Measurements from ENCODE around the gene TBC1D4. TPM values are rescaled to one million over a fixed set of nuclear protein-coding genes. Genes with fewer than 3 reads are reported as not detected.

Gene TBC1D4
- total and polyA plus RNA-seq, 12 donors = 41.6 to 324 (median 191) TPM

DNA sequence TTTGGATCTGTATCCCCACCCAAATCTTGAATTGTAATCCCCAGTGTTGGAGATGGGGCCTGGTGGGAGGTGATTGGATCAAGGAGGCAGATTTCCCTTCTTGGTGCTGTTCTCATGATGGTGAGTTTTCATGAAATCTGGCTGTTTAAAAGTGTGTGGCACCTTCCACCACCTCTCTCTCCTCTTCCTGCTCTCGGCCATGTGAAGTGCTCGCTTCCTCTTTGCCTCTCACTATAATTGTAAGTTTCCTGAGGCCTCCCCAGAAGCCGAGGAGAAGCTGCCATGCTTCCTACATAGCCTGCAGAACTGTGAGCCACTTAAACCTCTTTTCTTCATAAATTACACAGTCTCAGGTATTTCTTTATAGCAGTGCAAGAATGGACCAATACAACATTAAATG lies 40.0 kb upstream of the TBC1D4 start:
- WGBS, 4 donors = 78 to 95% (median 83%) methylated on average over 3 of the region's 3 CpGs
- no peak for TF ChIP-seq POLR2A (IDR thresholded peaks at IDR 0.05)
- TF ChIP-seq, protein P1, sequence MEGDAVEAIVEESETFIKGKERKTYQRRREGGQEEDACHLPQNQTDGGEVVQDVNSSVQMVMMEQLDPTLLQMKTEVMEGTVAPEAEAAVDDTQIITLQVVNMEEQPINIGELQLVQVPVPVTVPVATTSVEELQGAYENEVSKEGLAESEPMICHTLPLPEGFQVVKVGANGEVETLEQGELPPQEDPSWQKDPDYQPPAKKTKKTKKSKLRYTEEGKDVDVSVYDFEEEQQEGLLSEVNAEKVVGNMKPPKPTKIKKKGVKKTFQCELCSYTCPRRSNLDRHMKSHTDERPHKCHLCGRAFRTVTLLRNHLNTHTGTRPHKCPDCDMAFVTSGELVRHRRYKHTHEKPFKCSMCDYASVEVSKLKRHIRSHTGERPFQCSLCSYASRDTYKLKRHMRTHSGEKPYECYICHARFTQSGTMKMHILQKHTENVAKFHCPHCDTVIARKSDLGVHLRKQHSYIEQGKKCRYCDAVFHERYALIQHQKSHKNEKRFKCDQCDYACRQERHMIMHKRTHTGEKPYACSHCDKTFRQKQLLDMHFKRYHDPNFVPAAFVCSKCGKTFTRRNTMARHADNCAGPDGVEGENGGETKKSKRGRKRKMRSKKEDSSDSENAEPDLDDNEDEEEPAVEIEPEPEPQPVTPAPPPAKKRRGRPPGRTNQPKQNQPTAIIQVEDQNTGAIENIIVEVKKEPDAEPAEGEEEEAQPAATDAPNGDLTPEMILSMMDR (IDR thresholded peaks at IDR 0.05) = no peak
- intact Hi-C loops (cut with DNase I) = no loop called here
- H3K27me3 ChIP-seq = no peaks in the 10 kb centered on the region
- H3K9me3 ChIP-seq (replicated peaks in 1 of 3) = no peaks in the 10 kb centered on the region
- H3K4me3 ChIP-seq = no peak overlapping the region
- no peak overlapping the region for H3K27ac ChIP-seq
- DNase-seq = no peak
- H3K4me1 ChIP-seq (replicated peaks in 1 of 2) = no peaks in the 10 kb centered on the region
- H3K36me3 ChIP-seq (replicated peaks in 1 of 2) = no peaks in the 10 kb centered on the region

DNA sequence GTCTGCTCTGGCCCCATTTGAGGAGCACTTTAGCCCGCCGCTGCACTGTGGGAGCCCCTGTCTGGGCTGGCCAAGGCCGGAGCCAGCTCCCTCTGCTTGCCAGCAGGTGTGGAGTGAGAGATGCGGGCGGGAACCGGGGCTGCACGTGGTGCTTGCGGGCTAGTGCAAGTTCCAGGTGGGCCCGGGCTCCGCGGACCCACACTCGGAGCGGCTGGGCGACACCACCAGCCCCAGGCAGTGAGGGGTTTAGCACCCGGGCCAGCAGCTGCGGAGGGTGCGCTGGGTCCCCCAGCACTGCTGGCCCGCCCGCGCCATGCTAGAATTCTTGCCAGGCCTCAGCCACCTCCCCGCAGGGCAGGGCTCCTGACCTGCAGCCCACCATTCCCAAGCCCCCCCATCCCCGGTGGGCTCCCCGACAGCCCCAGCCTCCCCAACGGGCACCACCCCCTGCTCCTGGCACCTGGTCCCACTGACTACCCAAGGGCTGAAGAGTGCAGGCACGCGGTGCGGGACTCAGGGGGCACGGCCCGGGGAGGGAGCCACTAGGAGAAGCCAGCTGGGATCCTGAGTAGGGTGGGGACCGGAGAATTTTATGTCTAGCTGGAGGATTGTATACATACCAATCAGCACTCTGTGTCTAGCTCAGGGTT lies 36.6 kb upstream of the TBC1D4 start:
- Histone ChIP-seq H3K4me3 (no peak overlapping the region), H3K36me3 (replicated peaks in 1 of 2) (no peaks in the 10 kb centered on the region), H3K27ac (no peak overlapping the region), H3K27me3 (no peaks in the 10 kb centered on the region), H3K9me3 (replicated peaks in 1 of 3) (no peaks in the 10 kb centered on the region), H3K4me1 (replicated peaks in 1 of 2) (no peaks in the 10 kb centered on the region)
- intact Hi-C loops (cut with DNase I) = no loop called here
- DNase-seq = no peak
- WGBS, 4 donors = 86 to 98% (median 96%) methylated on average over 6 to 30 of the region's 30 CpGs
- TF ChIP-seq, protein P1 (IDR thresholded peaks at IDR 0.05) = no peak
- no peak for TF ChIP-seq POLR2A (IDR thresholded peaks at IDR 0.05)

DNA sequence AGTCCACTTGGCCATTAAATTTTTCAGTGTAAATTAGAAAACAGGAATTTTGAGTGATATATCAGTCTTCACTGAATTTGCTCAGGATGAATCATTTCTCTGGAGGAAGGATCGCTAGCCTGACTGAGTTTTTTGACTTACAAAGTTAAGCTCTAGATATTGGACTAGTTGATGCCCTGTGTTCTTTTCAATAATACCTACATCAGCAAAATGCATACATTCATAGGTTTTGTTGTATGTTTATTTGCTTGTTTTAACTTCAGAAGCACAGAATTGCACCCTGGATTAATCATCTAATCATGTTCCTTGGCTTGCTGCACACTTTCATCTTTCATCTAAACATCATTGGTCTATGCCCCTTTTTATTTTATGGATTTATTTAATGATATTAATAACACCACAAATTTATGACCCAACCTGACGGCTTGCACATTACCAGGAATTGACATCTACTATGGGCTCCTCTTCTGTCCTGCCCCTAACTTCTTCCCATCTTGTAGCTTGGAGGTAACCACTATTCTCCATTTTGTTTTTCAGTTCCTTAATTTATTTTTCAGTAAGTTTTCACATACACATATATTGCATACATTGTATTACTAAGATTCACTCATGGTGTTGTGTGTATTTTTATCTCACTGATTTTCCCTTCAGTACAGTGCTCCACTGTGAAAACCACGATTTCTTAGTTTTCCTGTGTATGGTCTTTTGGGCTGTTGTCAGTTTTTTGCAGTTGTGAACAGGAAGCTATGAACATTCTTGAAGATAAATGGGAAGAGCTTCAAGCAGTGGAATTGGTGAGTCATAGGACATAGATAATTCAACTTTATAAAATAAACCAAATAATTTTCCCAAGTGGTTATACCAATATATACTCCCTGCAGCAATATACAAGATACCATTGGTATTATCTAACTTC lies 32.4 kb upstream of the TBC1D4 start:
- Histone ChIP-seq H3K4me3 (no peak overlapping the region), H3K4me1 (replicated peaks in 1 of 2) (no peaks in the 10 kb centered on the region), H3K36me3 (replicated peaks in 1 of 2) (no peaks in the 10 kb centered on the region), H3K27me3 (no peaks in the 10 kb centered on the region), H3K27ac (no peak overlapping the region), H3K9me3 (replicated peaks in 1 of 3) (no peaks in the 10 kb centered on the region)
- TF ChIP-seq POLR2A (IDR thresholded peaks at IDR 0.05) = no peak
- TF ChIP-seq, protein P1 (IDR thresholded peaks at IDR 0.05) = no peak
- DNase-seq = no peak
- WGBS, 4 donors = 75 to 78% (median 78%) methylated on average over 3 of the region's 3 CpGs
- intact Hi-C loops (cut with DNase I) = no loop called here

DNA sequence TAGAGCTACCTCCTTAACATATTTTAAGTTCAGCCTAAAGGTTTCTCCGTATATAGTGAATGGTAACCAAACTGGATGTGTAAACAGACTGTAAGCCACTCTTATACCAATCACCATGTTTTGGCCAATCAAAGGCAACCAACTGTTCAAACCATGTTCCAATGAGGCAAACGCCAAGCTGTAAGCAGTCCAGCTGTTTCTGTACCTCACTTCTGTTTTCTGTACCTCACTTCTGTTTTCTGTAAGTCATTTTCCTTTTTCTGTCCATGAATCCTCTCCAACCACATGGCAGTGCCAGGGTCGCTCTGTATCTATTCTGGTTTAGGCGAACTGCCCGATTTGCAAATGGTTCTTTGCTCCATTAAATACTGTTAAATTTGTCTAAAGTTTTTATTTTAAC lies 31.3 kb upstream of the TBC1D4 start:
- no peak overlapping the region for H3K27ac ChIP-seq
- 83 to 92% (median 88%) methylated on average over 5 of the region's 5 CpGs for WGBS, 4 donors
- no peak for TF ChIP-seq POLR2A (IDR thresholded peaks at IDR 0.05)
- TF ChIP-seq, protein P1 (IDR thresholded peaks at IDR 0.05) = no peak
- intact Hi-C loops (cut with DNase I) = no loop called here
- H3K9me3 ChIP-seq (replicated peaks in 1 of 3) = no peaks in the 10 kb centered on the region
- no peak for DNase-seq
- H3K4me1 ChIP-seq (replicated peaks in 1 of 2) = no peaks in the 10 kb centered on the region
- H3K36me3 ChIP-seq (replicated peaks in 1 of 2) = no peaks in the 10 kb centered on the region
- H3K4me3 ChIP-seq = no peak overlapping the region
- H3K27me3 ChIP-seq = no peaks in the 10 kb centered on the region
